WTC11 (cell line): Measurements from ENCODE around the gene OR2T10.
A peak's percentile ranks its signal among the peaks of the same experiment; 100 is the strongest.

Source experiments
- CREM ChIP-seq: sonication (generic); formaldehyde crosslinking; IDR thresholded peaks from 2 replicates; pipeline ENCODE4 v1.8.1; 2022; ENCODE audit warnings: mild to moderate bottlenecking, missing genetic modification reagents, moderate library complexity
- ELF4 ChIP-seq: sonication (generic); formaldehyde crosslinking; IDR thresholded peaks from 2 replicates; pipeline ENCODE4 v1.8.1; 2022; ENCODE audit warnings: low read depth, mild to moderate bottlenecking, moderate library complexity, missing genetic modification reagents
- SMAD3 ChIP-seq: sonication (generic); formaldehyde crosslinking; IDR thresholded peaks from 2 replicates; pipeline ENCODE4 v1.8.0; 2022; ENCODE audit warnings: missing genetic modification reagents, mild to moderate bottlenecking, borderline replicate concordance
- TF ChIP-seq, protein P1 (sequence below): fragments of 200-600 bp; IDR thresholded peaks from 2 replicates; pipeline ENCODE4 v1.8.0; 2022; ENCODE audit warnings: antibody characterized with exemption
- TF ChIP-seq, protein P2 (sequence below): sonication (generic); formaldehyde crosslinking; IDR thresholded peaks from 2 replicates; pipeline ENCODE4 v1.8.1; 2022; ENCODE audit warnings: mild to moderate bottlenecking, moderate library complexity, missing genetic modification reagents
- TF ChIP-seq, protein P3 (sequence below): sonication (generic); formaldehyde crosslinking; IDR thresholded peaks from 2 replicates; pipeline ENCODE4 v1.8.0; 2022; ENCODE audit warnings: mild to moderate bottlenecking, missing genetic modification reagents
- TF ChIP-seq, protein P4 (sequence below): sonication (generic); formaldehyde crosslinking; IDR thresholded peaks from 2 replicates; pipeline ENCODE4 v1.8.0; 2023; ENCODE audit warnings: missing genetic modification reagents, mild to moderate bottlenecking, borderline replicate concordance
- TF ChIP-seq, protein P5 (sequence below): sonication (generic); formaldehyde crosslinking; conservative IDR thresholded peaks from 2 replicates; pipeline ENCODE4 v1.8.1; 2022; ENCODE audit warnings: mild to moderate bottlenecking, missing genetic modification reagents
- TF ChIP-seq, protein P6 (sequence below): sonication (generic); formaldehyde crosslinking; IDR thresholded peaks from 2 replicates; pipeline ENCODE4 v1.8.1; 2022; ENCODE audit warnings: missing genetic modification reagents, borderline replicate concordance

DNA sequence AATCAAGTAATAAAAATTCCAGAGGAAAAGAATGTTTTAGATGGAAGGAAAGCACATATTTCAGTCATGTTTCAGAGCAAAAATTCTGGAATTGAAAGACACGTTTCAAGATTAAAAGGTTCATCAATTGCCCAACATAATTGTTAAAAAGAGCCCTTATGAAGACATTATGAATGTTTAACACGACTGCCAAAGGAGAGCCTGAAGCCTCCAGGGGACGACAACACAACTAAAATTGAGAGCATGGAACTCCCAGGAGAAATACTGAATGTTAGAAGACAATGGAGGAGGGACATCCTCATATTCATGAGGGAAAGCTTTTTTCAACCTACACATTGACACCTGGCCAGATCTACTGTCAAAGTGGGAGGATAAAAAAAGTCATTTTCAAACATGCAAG is 21.4 kb upstream of the OR2T10 start:
- TF ChIP-seq, protein P1, sequence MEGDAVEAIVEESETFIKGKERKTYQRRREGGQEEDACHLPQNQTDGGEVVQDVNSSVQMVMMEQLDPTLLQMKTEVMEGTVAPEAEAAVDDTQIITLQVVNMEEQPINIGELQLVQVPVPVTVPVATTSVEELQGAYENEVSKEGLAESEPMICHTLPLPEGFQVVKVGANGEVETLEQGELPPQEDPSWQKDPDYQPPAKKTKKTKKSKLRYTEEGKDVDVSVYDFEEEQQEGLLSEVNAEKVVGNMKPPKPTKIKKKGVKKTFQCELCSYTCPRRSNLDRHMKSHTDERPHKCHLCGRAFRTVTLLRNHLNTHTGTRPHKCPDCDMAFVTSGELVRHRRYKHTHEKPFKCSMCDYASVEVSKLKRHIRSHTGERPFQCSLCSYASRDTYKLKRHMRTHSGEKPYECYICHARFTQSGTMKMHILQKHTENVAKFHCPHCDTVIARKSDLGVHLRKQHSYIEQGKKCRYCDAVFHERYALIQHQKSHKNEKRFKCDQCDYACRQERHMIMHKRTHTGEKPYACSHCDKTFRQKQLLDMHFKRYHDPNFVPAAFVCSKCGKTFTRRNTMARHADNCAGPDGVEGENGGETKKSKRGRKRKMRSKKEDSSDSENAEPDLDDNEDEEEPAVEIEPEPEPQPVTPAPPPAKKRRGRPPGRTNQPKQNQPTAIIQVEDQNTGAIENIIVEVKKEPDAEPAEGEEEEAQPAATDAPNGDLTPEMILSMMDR = 0 out of 2 replicates have a peak, but pooled peaks have one; percentile 19
- TF ChIP-seq, protein P2, sequence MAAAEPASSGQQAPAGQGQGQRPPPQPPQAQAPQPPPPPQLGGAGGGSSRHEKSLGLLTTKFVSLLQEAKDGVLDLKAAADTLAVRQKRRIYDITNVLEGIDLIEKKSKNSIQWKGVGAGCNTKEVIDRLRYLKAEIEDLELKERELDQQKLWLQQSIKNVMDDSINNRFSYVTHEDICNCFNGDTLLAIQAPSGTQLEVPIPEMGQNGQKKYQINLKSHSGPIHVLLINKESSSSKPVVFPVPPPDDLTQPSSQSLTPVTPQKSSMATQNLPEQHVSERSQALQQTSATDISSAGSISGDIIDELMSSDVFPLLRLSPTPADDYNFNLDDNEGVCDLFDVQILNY = no peak
- TF ChIP-seq, protein P3, sequence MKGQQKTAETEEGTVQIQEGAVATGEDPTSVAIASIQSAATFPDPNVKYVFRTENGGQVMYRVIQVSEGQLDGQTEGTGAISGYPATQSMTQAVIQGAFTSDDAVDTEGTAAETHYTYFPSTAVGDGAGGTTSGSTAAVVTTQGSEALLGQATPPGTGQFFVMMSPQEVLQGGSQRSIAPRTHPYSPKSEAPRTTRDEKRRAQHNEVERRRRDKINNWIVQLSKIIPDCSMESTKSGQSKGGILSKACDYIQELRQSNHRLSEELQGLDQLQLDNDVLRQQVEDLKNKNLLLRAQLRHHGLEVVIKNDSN (CRISPR knock-in tag) = no peak
- TF ChIP-seq CREM (CRISPR knock-in tag) (no peak), ELF4 (CRISPR knock-in tag) (no peak), SMAD3 (CRISPR knock-in tag) (no peak)
- TF ChIP-seq, protein P4, sequence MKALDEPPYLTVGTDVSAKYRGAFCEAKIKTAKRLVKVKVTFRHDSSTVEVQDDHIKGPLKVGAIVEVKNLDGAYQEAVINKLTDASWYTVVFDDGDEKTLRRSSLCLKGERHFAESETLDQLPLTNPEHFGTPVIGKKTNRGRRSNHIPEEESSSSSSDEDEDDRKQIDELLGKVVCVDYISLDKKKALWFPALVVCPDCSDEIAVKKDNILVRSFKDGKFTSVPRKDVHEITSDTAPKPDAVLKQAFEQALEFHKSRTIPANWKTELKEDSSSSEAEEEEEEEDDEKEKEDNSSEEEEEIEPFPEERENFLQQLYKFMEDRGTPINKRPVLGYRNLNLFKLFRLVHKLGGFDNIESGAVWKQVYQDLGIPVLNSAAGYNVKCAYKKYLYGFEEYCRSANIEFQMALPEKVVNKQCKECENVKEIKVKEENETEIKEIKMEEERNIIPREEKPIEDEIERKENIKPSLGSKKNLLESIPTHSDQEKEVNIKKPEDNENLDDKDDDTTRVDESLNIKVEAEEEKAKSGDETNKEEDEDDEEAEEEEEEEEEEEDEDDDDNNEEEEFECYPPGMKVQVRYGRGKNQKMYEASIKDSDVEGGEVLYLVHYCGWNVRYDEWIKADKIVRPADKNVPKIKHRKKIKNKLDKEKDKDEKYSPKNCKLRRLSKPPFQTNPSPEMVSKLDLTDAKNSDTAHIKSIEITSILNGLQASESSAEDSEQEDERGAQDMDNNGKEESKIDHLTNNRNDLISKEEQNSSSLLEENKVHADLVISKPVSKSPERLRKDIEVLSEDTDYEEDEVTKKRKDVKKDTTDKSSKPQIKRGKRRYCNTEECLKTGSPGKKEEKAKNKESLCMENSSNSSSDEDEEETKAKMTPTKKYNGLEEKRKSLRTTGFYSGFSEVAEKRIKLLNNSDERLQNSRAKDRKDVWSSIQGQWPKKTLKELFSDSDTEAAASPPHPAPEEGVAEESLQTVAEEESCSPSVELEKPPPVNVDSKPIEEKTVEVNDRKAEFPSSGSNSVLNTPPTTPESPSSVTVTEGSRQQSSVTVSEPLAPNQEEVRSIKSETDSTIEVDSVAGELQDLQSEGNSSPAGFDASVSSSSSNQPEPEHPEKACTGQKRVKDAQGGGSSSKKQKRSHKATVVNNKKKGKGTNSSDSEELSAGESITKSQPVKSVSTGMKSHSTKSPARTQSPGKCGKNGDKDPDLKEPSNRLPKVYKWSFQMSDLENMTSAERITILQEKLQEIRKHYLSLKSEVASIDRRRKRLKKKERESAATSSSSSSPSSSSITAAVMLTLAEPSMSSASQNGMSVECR (CRISPR knock-in tag) = no peak
- TF ChIP-seq, protein P5, sequence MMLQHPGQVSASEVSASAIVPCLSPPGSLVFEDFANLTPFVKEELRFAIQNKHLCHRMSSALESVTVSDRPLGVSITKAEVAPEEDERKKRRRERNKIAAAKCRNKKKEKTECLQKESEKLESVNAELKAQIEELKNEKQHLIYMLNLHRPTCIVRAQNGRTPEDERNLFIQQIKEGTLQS (CRISPR knock-in tag) = no peak
- TF ChIP-seq, protein P6, sequence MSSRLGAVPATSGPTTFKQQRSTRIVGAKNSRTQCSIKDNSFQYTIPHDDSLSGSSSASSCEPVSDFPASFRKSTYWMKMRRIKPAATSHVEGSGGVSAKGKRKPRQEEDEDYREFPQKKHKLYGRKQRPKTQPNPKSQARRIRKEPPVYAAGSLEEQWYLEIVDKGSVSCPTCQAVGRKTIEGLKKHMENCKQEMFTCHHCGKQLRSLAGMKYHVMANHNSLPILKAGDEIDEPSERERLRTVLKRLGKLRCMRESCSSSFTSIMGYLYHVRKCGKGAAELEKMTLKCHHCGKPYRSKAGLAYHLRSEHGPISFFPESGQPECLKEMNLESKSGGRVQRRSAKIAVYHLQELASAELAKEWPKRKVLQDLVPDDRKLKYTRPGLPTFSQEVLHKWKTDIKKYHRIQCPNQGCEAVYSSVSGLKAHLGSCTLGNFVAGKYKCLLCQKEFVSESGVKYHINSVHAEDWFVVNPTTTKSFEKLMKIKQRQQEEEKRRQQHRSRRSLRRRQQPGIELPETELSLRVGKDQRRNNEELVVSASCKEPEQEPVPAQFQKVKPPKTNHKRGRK (CRISPR knock-in tag) = no peak
